HG02623 (cell line): ENCODE measurements around the gene COQ8B.

Experiments
- ATAC-seq: cut with Tn5 transposase; IDR thresholded peaks from one replicate; pipeline ENCODE4 v1.9.1; 2021; ENCODE audit warnings: moderate library complexity; ENCODE audit not compliant: unreplicated experiment

The COQ8B gene

GRCh38 chr19:40718774-40719391, 2.2 kb upstream of the COQ8B start:
- ATAC-seq, result no peak

- no peak for ATAC-seq
Observed at GRCh38 chr19:40717880-40718773, 1.4 kb upstream of the COQ8B start.

DNA sequence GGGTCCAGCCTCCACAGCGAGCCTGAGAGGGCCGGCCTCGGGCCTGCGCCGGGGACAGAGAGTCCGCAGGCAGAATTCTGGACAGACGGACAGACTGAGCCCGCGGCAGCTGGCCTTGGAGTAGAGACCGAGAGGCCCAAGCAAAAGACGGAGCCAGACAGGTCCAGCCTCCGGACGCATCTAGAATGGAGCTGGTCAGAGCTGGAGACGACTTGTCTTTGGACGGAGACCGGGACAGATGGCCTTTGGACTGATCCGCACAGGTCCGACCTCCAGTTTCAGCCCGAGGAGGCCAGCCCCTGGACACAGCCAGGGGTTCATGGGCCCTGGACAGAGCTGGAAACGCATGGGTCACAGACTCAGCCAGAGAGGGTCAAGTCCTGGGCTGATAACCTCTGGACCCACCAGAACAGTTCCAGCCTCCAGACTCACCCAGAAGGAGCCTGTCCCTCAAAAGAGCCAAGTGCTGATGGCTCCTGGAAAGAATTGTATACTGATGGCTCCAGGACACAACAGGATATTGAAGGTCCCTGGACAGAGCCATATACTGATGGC, 716 bp upstream of the COQ8B start:
- no peak for ATAC-seq

GRCh38 chr19:40716031-40716481, 630 bp downstream of the COQ8B start:
- no peak for ATAC-seq

- peak; percentile 38 for ATAC-seq
Observed at GRCh38 chr19:40714441-40715299, 2.0 kb downstream of the COQ8B start.

- ATAC-seq, result no peak
Observed at GRCh38 chr19:40713939-40714338, 2.7 kb downstream of the COQ8B start.

GRCh38 chr19:40709817-40710216, 6.9 kb downstream of the COQ8B start:
- no peak for ATAC-seq

- ATAC-seq, result no peak
Observed at GRCh38 chr19:40707615-40708014, 9.1 kb downstream of the COQ8B start.

- no peak for ATAC-seq
Observed at GRCh38 chr19:40705950-40706619, 10.6 kb downstream of the COQ8B start.

DNA sequence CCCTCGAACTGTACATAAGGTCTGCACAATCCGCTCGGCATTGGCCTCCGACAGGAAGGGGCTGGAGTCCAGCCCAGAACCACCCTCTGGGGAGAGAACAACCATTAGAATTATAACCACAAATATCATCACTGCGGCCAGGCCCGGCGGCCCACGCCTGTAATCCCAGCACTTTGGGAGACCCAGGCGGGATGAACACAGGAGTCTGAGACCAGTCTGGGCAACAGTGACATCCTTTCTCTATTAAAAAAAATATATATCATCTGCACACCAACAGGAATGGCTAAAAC, 11.4 kb downstream of the COQ8B start:
- ATAC-seq, result no peak

GRCh38 chr19:40704491-40705361, 12.0 kb downstream of the COQ8B start:
- no peak for ATAC-seq

DNA sequence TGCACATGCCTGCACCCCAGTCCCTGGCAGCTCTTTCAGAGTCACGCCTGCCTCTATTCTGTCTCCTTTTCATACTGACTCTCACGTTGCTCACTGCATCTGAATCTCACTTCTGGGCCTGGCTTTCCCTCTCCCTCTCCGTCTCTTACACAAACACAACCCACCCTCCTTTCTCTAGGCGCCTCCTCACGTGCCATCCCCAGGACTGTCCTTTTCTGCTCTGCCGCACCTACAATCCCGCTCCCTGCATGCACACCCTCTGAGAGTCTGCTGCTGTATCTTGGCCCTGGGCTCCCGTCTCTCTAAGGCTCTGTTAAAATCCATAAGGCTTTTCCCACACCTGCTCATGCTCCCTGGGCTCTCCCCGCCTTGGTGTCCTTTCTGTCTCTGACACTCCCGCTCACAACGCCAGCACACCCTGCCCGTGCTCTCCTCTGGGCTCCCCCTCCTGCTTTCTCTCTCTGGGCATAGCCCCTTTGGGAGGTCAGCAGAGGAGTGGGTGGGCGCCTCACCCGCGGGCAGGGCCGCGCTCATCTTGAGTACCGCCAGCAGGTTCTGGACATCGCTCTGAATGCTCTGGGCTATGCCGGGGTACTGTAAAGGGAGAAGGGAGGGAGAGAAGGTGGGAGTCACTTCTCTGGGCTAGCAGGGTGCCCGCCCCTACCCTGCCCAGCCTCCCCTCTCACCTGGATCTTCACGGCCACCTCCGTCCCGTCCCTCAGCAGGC, 13.5 kb downstream of the COQ8B start:
- no peak for ATAC-seq

GRCh38 chr19:40702337-40703012, 14.2 kb downstream of the COQ8B start:
- no peak for ATAC-seq

DNA sequence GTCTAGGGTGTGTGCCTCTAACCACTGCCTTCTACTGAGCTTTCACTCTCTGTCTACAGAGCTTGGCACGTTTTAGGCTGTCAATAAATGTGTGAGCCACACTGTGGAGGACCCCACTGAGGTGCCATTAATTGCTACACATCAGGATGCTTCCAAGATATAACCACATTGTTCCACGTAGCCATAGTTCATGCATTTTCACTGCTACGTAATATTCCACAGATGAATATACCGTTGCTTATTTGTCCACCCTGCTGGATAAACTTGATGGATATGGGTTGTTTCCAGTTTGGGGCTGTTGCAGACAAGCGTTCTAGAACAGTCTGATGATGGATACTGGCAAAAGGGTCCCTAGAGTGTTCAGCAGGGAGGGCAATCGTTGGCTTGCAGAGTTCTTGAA, 14.9 kb downstream of the COQ8B start:
- no peak for ATAC-seq

DNA sequence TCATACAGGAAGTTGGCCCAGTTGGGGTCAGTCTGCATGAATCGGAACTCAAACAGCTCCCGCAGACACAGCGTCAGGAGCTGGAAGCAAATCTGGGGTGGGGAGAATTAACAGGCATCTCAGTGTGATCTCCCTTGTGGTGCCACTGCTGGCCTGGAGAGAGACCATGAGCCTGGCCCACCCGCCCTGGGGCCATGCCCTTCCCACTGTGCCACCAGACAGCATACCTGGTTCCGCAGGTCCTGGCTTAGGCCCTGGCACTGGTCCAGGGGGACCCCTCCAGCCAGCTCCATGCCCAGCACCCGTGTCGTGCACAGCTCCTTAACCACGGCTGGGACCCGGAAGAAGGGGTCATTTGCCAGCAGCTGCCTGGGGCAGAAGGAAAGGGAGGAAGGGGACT, 16.6 kb downstream of the COQ8B start:
- ATAC-seq, result no peak

DNA sequence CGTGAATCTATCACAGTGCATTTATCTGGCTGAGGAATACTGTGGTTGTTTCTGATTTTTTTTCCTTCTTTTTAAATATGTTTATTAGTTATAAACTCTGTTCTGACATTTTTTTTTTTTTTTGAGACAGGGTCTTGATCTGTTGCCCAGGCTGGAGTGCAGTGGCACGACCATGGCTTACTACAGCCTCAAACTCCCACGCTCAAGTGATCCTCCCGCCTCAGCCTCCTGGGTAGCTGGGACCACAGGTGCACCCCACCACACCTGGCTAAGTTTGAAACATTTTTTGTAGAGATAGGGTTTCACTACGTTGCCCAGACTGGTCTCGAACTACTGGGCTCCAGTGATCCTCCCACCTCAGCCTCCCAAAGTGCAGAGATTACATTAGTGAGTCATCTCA, 19.7 kb downstream of the COQ8B start:
- no peak for ATAC-seq

GRCh38 chr19:40695881-40696280, 20.8 kb downstream of the COQ8B start:
- ATAC-seq, result no peak

DNA sequence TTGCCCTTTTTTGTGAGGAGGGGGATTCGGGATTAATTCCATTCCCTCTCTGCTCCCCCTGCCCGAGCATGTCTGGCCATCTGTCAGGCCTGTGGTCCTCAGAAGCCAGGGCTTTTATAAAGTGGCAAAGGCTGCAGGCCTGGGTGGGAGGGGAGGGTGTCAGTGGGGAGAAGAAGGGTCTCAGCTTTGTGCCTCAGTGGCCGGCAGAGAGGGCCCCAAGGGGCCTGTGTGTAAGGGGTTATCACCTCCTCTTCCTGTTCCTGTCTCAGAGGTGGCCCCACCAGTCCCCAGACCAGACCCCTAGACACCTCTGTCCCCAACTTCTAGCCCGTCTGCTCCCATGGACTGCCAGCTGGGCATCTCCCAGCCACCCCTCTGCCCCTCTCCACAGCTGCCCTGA, 22.8 kb downstream of the COQ8B start:
- ATAC-seq, result no peak
